GM12891 (cell line): ENCODE data around the gene CEACAM5.

Experiments used
- POLR2A ChIP-seq: IDR thresholded peaks from 2 replicates; pipeline ENCODE4 v1.6.1; 2011; ENCODE audit warnings: low read depth, low read length, control low read depth
- POLR2AphosphoS5 ChIP-seq: IDR thresholded peaks from 2 replicates; pipeline ENCODE4 v1.6.1; 2011; ENCODE audit warnings: low read depth, low read length, control low read depth
- SPI1 ChIP-seq: IDR thresholded peaks from 2 replicates; pipeline ENCODE4 v1.6.1; 2011; ENCODE audit warnings: low read depth, low read length, control low read depth
- TAF1 ChIP-seq: IDR thresholded peaks from 2 replicates; pipeline ENCODE4 v1.6.1; 2011; ENCODE audit warnings: low read depth, low read length, control low read depth

- no peak for TF ChIP-seq POLR2A
- TF ChIP-seq POLR2AphosphoS5 = no peak
- no peak for TF ChIP-seq TAF1
- 0 out of 2 replicates have a peak, but pooled peaks have one; percentile 23 for TF ChIP-seq SPI1
These were observed 44.7 kb downstream of the CEACAM5 start for GRCh38 chr19:41753159-41753558.
